Limb (tissue), 2 donors: ENCODE measurements around the gene RAP1GDS1.
A peak's percentile ranks its signal among the peaks of the same experiment; 100 is the strongest.
"Not testable (repeated sequence)": the region's sequence is repeated elsewhere in the genome, so short reads cannot be mapped to it uniquely, and the experiment has no call there.

Source experiments
- DNase-seq, 2 donors: peaks; one replicate each; pipeline ENCODE4 v3.0.0-alpha.2; 2016; ENCODE audit errors: extremely low spot score in 2 of 2

The RAP1GDS1 gene

GRCh38 chr4:98345838-98346237, 84.7 kb downstream of the RAP1GDS1 start:
- DNase-seq, result no peak

- DNase-seq, result no peak
Observed at GRCh38 chr4:98352396-98352795, 91.2 kb downstream of the RAP1GDS1 start.

- DNase-seq, result no peak
Observed at GRCh38 chr4:98352940-98353339, 91.8 kb downstream of the RAP1GDS1 start.

GRCh38 chr4:98358630-98359248, 97.6 kb downstream of the RAP1GDS1 start:
- DNase-seq, result no peak

- no peak for DNase-seq
Observed at GRCh38 chr4:98359646-98360045, 98.5 kb downstream of the RAP1GDS1 start.

- no peak for DNase-seq
Observed at GRCh38 chr4:98363431-98363830, 102.2 kb downstream of the RAP1GDS1 start.

GRCh38 chr4:98366275-98366674, 105.1 kb downstream of the RAP1GDS1 start:
- not testable (repeated sequence) for DNase-seq

GRCh38 chr4:98368000-98368399, 106.8 kb downstream of the RAP1GDS1 start:
- not testable (repeated sequence) for DNase-seq

- no peak for DNase-seq
Observed at GRCh38 chr4:98369322-98369721, 108.1 kb downstream of the RAP1GDS1 start.

GRCh38 chr4:98374643-98375042, 113.5 kb downstream of the RAP1GDS1 start:
- peak in 1 of 2 donors; percentile 8 for DNase-seq

- DNase-seq, result no peak
Observed at GRCh38 chr4:98377559-98377958, 116.4 kb downstream of the RAP1GDS1 start.

GRCh38 chr4:98381306-98381705, 120.1 kb downstream of the RAP1GDS1 start:
- no peak for DNase-seq

- no peak for DNase-seq
Observed at GRCh38 chr4:98383431-98384106, 122.4 kb downstream of the RAP1GDS1 start.

- DNase-seq, result no peak
Observed at GRCh38 chr4:98385831-98386230, 124.6 kb downstream of the RAP1GDS1 start.

GRCh38 chr4:98387345-98388026, 126.3 kb downstream of the RAP1GDS1 start:
- DNase-seq, result no peak

GRCh38 chr4:98394134-98394533, 132.9 kb downstream of the RAP1GDS1 start:
- no peak for DNase-seq

- no peak for DNase-seq
Observed at GRCh38 chr4:98399915-98400314, 138.7 kb downstream of the RAP1GDS1 start.

- DNase-seq, result no peak
Observed at GRCh38 chr4:98406819-98407218, 145.6 kb downstream of the RAP1GDS1 start.

- DNase-seq, result no peak
Observed at GRCh38 chr4:98411731-98412130, 150.5 kb downstream of the RAP1GDS1 start.

GRCh38 chr4:98416844-98417243, 155.7 kb downstream of the RAP1GDS1 start:
- DNase-seq, result no peak

GRCh38 chr4:98420151-98420550, 159.0 kb downstream of the RAP1GDS1 start:
- DNase-seq, result not testable (repeated sequence)

- DNase-seq, result no peak
Observed at GRCh38 chr4:98421111-98421510, 159.9 kb downstream of the RAP1GDS1 start.

GRCh38 chr4:98423009-98423408, 161.8 kb downstream of the RAP1GDS1 start:
- DNase-seq, result no peak
